GM12878 (cell line): ENCODE results near the gene CINP. TPM values are rescaled to one million over a fixed set of nuclear protein-coding genes. Genes with fewer than 3 reads are reported as not detected.
"Not testable (repeated sequence)": the region's sequence is repeated elsewhere in the genome, so short reads cannot be mapped to it uniquely, and the experiment has no call there.

ENCODE experiments used
- ATAC-seq: fragments of 200-7000 bp; cut with Tn5 transposase; 3 replicates; pipeline ENCODE4 v1.9.1; 2020; ENCODE audit warnings: mild to moderate bottlenecking, moderate library complexity
- BruUV-seq: library from RNA; stranded (reverse); fragments of 400-500 nt; replicated peaks from 2 replicates; lab custom pipeline; 2021; lab: Mats Ljungman, UMichigan
- CTCF ChIA-PET: fragments of 300-600 bp; sonication (Branson Sonifier 250); formaldehyde crosslinking; extraction: SDS; loops from one replicate; lab custom pipeline; 2021; ENCODE audit warnings: inconsistent platforms; lab: Yijun Ruan, JAX
- POLR2A ChIA-PET: fragments of 350-600 bp; formaldehyde crosslinking; extraction: SDS; loops from one replicate; lab custom pipeline; 2021; ENCODE audit warnings: inconsistent platforms; lab: Charles Lee
- RAD21 ChIA-PET: fragments of 300-600 bp; sonication (Branson Sonifier 250); formaldehyde crosslinking; loops from one replicate; lab custom pipeline; 2023; ENCODE audit warnings: antibody characterized with exemption; ENCODE audit not compliant: unreplicated experiment; lab: Charles Lee
- SMC1A ChIA-PET: fragments of 300-600 bp; sonication (Branson Sonifier 250); formaldehyde crosslinking; loops from one replicate; lab custom pipeline; 2023; ENCODE audit not compliant: unreplicated experiment, uncharacterized antibody; lab: Charles Lee
- DNase-seq: peaks from one replicate; pipeline ENCODE4 v3.0.0-alpha.2; 2011; ENCODE audit warnings: low read depth, low spot score
- FAIRE-seq: peaks from 3 replicates; lab custom pipeline; 2011; peaks lifted over from hg19 to GRCh38; lab: Jason Lieb, UNC
- H2AFZ ChIP-seq: 2 replicates; pipeline ENCODE4 v1.6.0; 2011; ENCODE audit warnings: low read depth, low read length, control low read depth; ENCODE audit not compliant: control insufficient read depth
- H3K27ac ChIP-seq: 2 replicates; pipeline ENCODE4 v1.5.1; 2011; ENCODE audit warnings: control low read depth; ENCODE audit not compliant: control insufficient read depth, insufficient read depth
- H3K27me3 ChIP-seq, 2 experiments: replicated peaks in 1 of 2; 2 replicates each; pipeline versions ENCODE4 v1.6.0 to v1.6.1; 2011; ENCODE audit warnings: low read length in 1 of 2; ENCODE audit not compliant: control insufficient read depth in 2 of 2, insufficient read depth in 2 of 2
- H3K36me3 ChIP-seq, 2 experiments: 2 replicates each; pipeline ENCODE4 v1.5.1; 2011; ENCODE audit warnings: low read length in 1 of 2; ENCODE audit not compliant: control insufficient read depth in 2 of 2, insufficient read depth in 2 of 2
- H3K4me1 ChIP-seq: 2 replicates; pipeline ENCODE4 v1.6.1; 2011; ENCODE audit warnings: mild to moderate bottlenecking, low read length, moderate library complexity, mixed read lengths; ENCODE audit not compliant: control insufficient read depth, insufficient read depth
- H3K4me2 ChIP-seq: 2 replicates; pipeline ENCODE4 v1.6.0; 2011; ENCODE audit warnings: control low read depth; ENCODE audit not compliant: control insufficient read depth, insufficient read depth
- H3K4me3 ChIP-seq: fragments of 200-600 bp; sonication (generic); 2 replicates; pipeline ENCODE4 v1.5.1; 2016
- H3K79me2 ChIP-seq: 2 replicates; pipeline ENCODE4 v1.6.0; 2011; ENCODE audit warnings: low read length; ENCODE audit not compliant: control insufficient read depth, insufficient read depth
- H3K9ac ChIP-seq: 2 replicates; pipeline ENCODE4 v1.8.0; 2011; ENCODE audit warnings: low read length, control low read depth, mixed read lengths; ENCODE audit not compliant: control insufficient read depth, insufficient read depth
- H3K9me3 ChIP-seq: replicated peaks from 3 replicates; pipeline ENCODE4 v1.5.1; 2011; ENCODE audit warnings: mild to moderate bottlenecking, low read length; ENCODE audit not compliant: control insufficient read depth, insufficient read depth
- H4K20me1 ChIP-seq: 2 replicates; pipeline ENCODE4 v1.6.0; 2011; ENCODE audit not compliant: control insufficient read depth, insufficient read depth
- BHLHE40 ChIP-seq, 2 experiments: fragments of 450-650 bp in 1 of 2; IDR thresholded peaks; 2 replicates each; pipeline ENCODE4 v1.6.1; 2011 to 2017; ENCODE audit warnings: low read depth in 2 of 2, borderline replicate concordance in 1 of 2, improper control_type of control experiment in 1 of 2, low read length in 1 of 2, mild to moderate bottlenecking in 1 of 2
- NFYB ChIP-seq: IDR thresholded peaks from 2 replicates; pipeline ENCODE4 v1.6.1; 2011; ENCODE audit warnings: low read depth, mild to moderate bottlenecking, low read length, improper control_type of control experiment, moderate library complexity; ENCODE audit not compliant: insufficient read depth
- NR2C2 ChIP-seq: IDR thresholded peaks from 2 replicates; pipeline ENCODE4 v1.6.1; 2011; ENCODE audit warnings: borderline replicate concordance, low read depth; ENCODE audit not compliant: control insufficient read depth, insufficient read length
- ZNF24 ChIP-seq: fragments of 450-650 bp; IDR thresholded peaks from 2 replicates; pipeline ENCODE4 v1.6.1; 2017; ENCODE audit warnings: antibody characterized with exemption, mild to moderate bottlenecking
- WGBS: methylation state at CpG from one replicate; pipeline ENCODE4 v1.1.6; 2016; ENCODE audit warnings: low lambda C conversion rate; ENCODE audit not compliant: insufficient replicate concordance, insufficient coverage; ENCODE audit errors: missing lambda C conversion rate; 5-methylcytosine and 5-hydroxymethylcytosine counted together
- in situ Hi-C: fragments of 300-500 bp; cut with MboI; formaldehyde crosslinking; loops from 9 replicates; pipeline ENCODE4 v1.14.3; 2018; ENCODE audit warnings: mixed read lengths
- intact Hi-C: fragments of 100-400 bp; cut with micrococcal nuclease; formaldehyde crosslinking; loops from one replicate; pipeline ENCODE4 v1.14.2; 2022; ENCODE audit not compliant: unreplicated experiment
- polyA plus RNA-seq, 11 experiments: library from polyadenylated mRNA; depleted of rRNA in 4 of 11; unstranded in 6 of 11; stranded (reverse) in 5 of 11; fragments of >200 nt; fragmentation: Nextera tagmentation in 4 of 11; fragmentation: Illumina TruSeq in 1 of 11; extraction: Ambion mirVana in 4 of 11; extraction: Trizol in 1 of 11; gene quantifications; 1 replicate in 1 of 11; 2 replicates in 10 of 11; pipeline versions ENCODE4 v1.2.1 to v1.2.3, GENCODE V29; 2011 to 2016; ENCODE audit warnings: inconsistent platforms in 2 of 11, missing spikeins in 2 of 11, low read depth in 1 of 11
- total RNA-seq, 4 experiments: library from RNA; depleted of rRNA in 3 of 4; stranded (reverse); fragments of >200 nt in 3 of 4; fragmentation: Illumina TruSeq in 1 of 4; extraction: Trizol in 1 of 4; gene quantifications; 2 replicates each; pipeline versions ENCODE4 v1.2.1 to v1.2.3, GENCODE V29; 2013 to 2021

The CINP gene
- total and polyA plus RNA-seq, 10 of the 15 experiments (the other 5 are each of a cell fraction or from before 2014, with no cell fraction given): 45.4 to 73.3 (median 52.9) TPM

GRCh38 chr14:102303664-102304063 lies 59.0 kb downstream of the CINP start (continued):
- no peak for TF ChIP-seq NR2C2
- no peak for TF ChIP-seq BHLHE40 (IDR thresholded peaks at IDR 0.05; ENCODE audit: borderline replicate concordance in 1 of 2, low read depth in 2 of 2, low read length in 1 of 2)
- TF ChIP-seq ZNF24: no peak
- TF ChIP-seq, all 136 proteins: peak for 0

- H3K27ac ChIP-seq, H3K79me2 ChIP-seq, DNase-seq, H4K20me1 ChIP-seq, POLR2A ChIA-PET, H3K9ac ChIP-seq, H3K4me2 ChIP-seq, ATAC-seq, intact Hi-C loops, in situ Hi-C loops, BruUV-seq, H3K27me3 ChIP-seq, H3K36me3 ChIP-seq, FAIRE-seq, H3K4me3 ChIP-seq, H2AFZ ChIP-seq, H3K4me1 ChIP-seq, H3K9me3 ChIP-seq: not testable (repeated sequence)
- WGBS: 64% methylated on average over 12 of the region's 12 CpGs
- SMC1A ChIA-PET: interaction anchor here (0.6 kb wide), 1 partner anchor 10 kb away, joined by 3 read pairs; no protein-coding TSS in a partner anchor
- CTCF ChIA-PET: interaction anchor here (1.1 kb wide), 1 partner anchor 16 kb away, joined by 4 read pairs; no protein-coding TSS in a partner anchor
- RAD21 ChIA-PET: interaction anchor here (0.6 kb wide), 1 partner anchor 15 kb away, joined by 3 read pairs; no protein-coding TSS in a partner anchor
- peak; percentile 63; the same call in 1 of the 2 replicates for TF ChIP-seq NFYB
Observed at GRCh38 chr14:102298303-102299070, 64.2 kb downstream of the CINP start.

Other genes starting within 250 kb of the CINP start
- 14.6 and 17.5 TPM in 2 replicates for gene WDR20, start 223.0 kb downstream of the CINP start, total RNA-seq (2014; rRNA removed)
- 19.4 and 20.4 TPM in 2 replicates for gene WDR20, start 223.0 kb downstream of the CINP start, total RNA-seq (2014; rRNA removed; fragmentation: Illumina TruSeq; extraction: Trizol)
- gene WDR20, start 223.0 kb downstream of the CINP start, total RNA-seq (2021): 22.7 and 25.7 TPM in 2 replicates
- 17.0 and 18.1 TPM in 2 replicates for gene WDR20, start 223.0 kb downstream of the CINP start, polyA plus RNA-seq (2011; rRNA removed)
- gene WDR20, start 223.0 kb downstream of the CINP start, polyA plus RNA-seq (2014; fragmentation: Illumina TruSeq; extraction: Trizol): 18.7 and 19.1 TPM in 2 replicates
- gene WDR20, start 223.0 kb downstream of the CINP start, polyA plus RNA-seq (2014; fragmentation: Nextera tagmentation; extraction: Ambion mirVana): 10 to 100 TPM in 1 of 2 experiments, 1 to 10 TPM in 1; 9.1 to 13.7 TPM
- 16.6 and 17.8 TPM in 2 replicates for gene WDR20, start 223.0 kb downstream of the CINP start, polyA plus RNA-seq (2014; rRNA removed)
- gene WDR20, start 223.0 kb downstream of the CINP start, polyA plus RNA-seq (2016; fragmentation: Nextera tagmentation; extraction: Ambion mirVana): 10 to 100 TPM; 24.0 to 25.9 TPM
- 1.0 and 1.3 TPM in 2 replicates for gene MOK, start 57.7 kb downstream of the CINP start, total RNA-seq (2014; rRNA removed)
- gene MOK, start 57.7 kb downstream of the CINP start, total RNA-seq (2014; rRNA removed; fragmentation: Illumina TruSeq; extraction: Trizol): 1.4 and 2.2 TPM in 2 replicates
- gene MOK, start 57.7 kb downstream of the CINP start, total RNA-seq (2021): 0.92 and 1.7 TPM in 2 replicates
- 1.5 and 2.0 TPM in 2 replicates for gene MOK, start 57.7 kb downstream of the CINP start, polyA plus RNA-seq (2011; rRNA removed)
- 1.8 and 2.1 TPM in 2 replicates for gene MOK, start 57.7 kb downstream of the CINP start, polyA plus RNA-seq (2014; fragmentation: Illumina TruSeq; extraction: Trizol)
- gene MOK, start 57.7 kb downstream of the CINP start, polyA plus RNA-seq (2014; fragmentation: Nextera tagmentation; extraction: Ambion mirVana): under 1 TPM; 0.10 to 0.46 TPM
- gene MOK, start 57.7 kb downstream of the CINP start, polyA plus RNA-seq (2014; rRNA removed): 2.4 and 3.0 TPM in 2 replicates
- 1 to 10 TPM; 1.2 to 1.5 TPM for gene MOK, start 57.7 kb downstream of the CINP start, polyA plus RNA-seq (2016; fragmentation: Nextera tagmentation; extraction: Ambion mirVana)
- 11.9 and 12.1 TPM in 2 replicates for gene ZNF839, start 43.1 kb downstream of the CINP start, total RNA-seq (2014; rRNA removed)
- 8.0 and 9.3 TPM in 2 replicates for gene ZNF839, start 43.1 kb downstream of the CINP start, total RNA-seq (2014; rRNA removed; fragmentation: Illumina TruSeq; extraction: Trizol)
- 11.9 and 13.1 TPM in 2 replicates for gene ZNF839, start 43.1 kb downstream of the CINP start, total RNA-seq (2021)
- gene ZNF839, start 43.1 kb downstream of the CINP start, polyA plus RNA-seq (2011; rRNA removed): 8.0 and 8.1 TPM in 2 replicates
- 8.2 and 9.7 TPM in 2 replicates for gene ZNF839, start 43.1 kb downstream of the CINP start, polyA plus RNA-seq (2014; fragmentation: Illumina TruSeq; extraction: Trizol)
- gene ZNF839, start 43.1 kb downstream of the CINP start, polyA plus RNA-seq (2014; fragmentation: Nextera tagmentation; extraction: Ambion mirVana): 1 to 10 TPM; 1.4 to 2.6 TPM
- 14.4 and 14.7 TPM in 2 replicates for gene ZNF839, start 43.1 kb downstream of the CINP start, polyA plus RNA-seq (2014; rRNA removed)
- 1 to 10 TPM; 2.6 to 5.6 TPM for gene ZNF839, start 43.1 kb downstream of the CINP start, polyA plus RNA-seq (2016; fragmentation: Nextera tagmentation; extraction: Ambion mirVana)
- 3.2 and 5.8 TPM in 2 replicates for gene TECPR2, start 51 bp upstream of the CINP start, total RNA-seq (2014; rRNA removed)
- gene TECPR2, start 51 bp upstream of the CINP start, total RNA-seq (2014; rRNA removed; fragmentation: Illumina TruSeq; extraction: Trizol): 2.5 and 3.0 TPM in 2 replicates
- gene TECPR2, start 51 bp upstream of the CINP start, total RNA-seq (2021): 8.1 and 10.0 TPM in 2 replicates
- 1.6 and 1.8 TPM in 2 replicates for gene TECPR2, start 51 bp upstream of the CINP start, polyA plus RNA-seq (2011; rRNA removed)
- 2.5 and 2.8 TPM in 2 replicates for gene TECPR2, start 51 bp upstream of the CINP start, polyA plus RNA-seq (2014; fragmentation: Illumina TruSeq; extraction: Trizol)
- gene TECPR2, start 51 bp upstream of the CINP start, polyA plus RNA-seq (2014; fragmentation: Nextera tagmentation; extraction: Ambion mirVana): under 1 TPM; 0.15 to 0.26 TPM
- 3.8 and 5.3 TPM in 2 replicates for gene TECPR2, start 51 bp upstream of the CINP start, polyA plus RNA-seq (2014; rRNA removed)
- gene TECPR2, start 51 bp upstream of the CINP start, polyA plus RNA-seq (2016; fragmentation: Nextera tagmentation; extraction: Ambion mirVana): 1 to 10 TPM; 3.2 to 4.2 TPM
- gene ANKRD9, start 146.9 kb upstream of the CINP start, total RNA-seq (2014; rRNA removed): 1.8 and 3.3 TPM in 2 replicates
- gene ANKRD9, start 146.9 kb upstream of the CINP start, total RNA-seq (2014; rRNA removed; fragmentation: Illumina TruSeq; extraction: Trizol): 0.54 and 0.78 TPM in 2 replicates
- 3.6 and 4.4 TPM in 2 replicates for gene ANKRD9, start 146.9 kb upstream of the CINP start, total RNA-seq (2021)
- gene ANKRD9, start 146.9 kb upstream of the CINP start, polyA plus RNA-seq (2011; rRNA removed): 0.33 and 0.43 TPM in 2 replicates
- gene ANKRD9, start 146.9 kb upstream of the CINP start, polyA plus RNA-seq (2014; fragmentation: Illumina TruSeq; extraction: Trizol): 0.30 and 0.43 TPM in 2 replicates
- gene ANKRD9, start 146.9 kb upstream of the CINP start, polyA plus RNA-seq (2014; fragmentation: Nextera tagmentation; extraction: Ambion mirVana): under 1 TPM; 0.03 to 0.04 TPM
- gene ANKRD9, start 146.9 kb upstream of the CINP start, polyA plus RNA-seq (2014; rRNA removed): 3.2 and 3.4 TPM in 2 replicates
- gene ANKRD9, start 146.9 kb upstream of the CINP start, polyA plus RNA-seq (2016; fragmentation: Nextera tagmentation; extraction: Ambion mirVana): under 1 TPM; 0.44 to 0.74 TPM
- gene RCOR1, start 229.8 kb upstream of the CINP start, total RNA-seq (2014; rRNA removed): 4.1 and 4.3 TPM in 2 replicates
- gene RCOR1, start 229.8 kb upstream of the CINP start, total RNA-seq (2014; rRNA removed; fragmentation: Illumina TruSeq; extraction: Trizol): 6.5 and 9.4 TPM in 2 replicates
- gene RCOR1, start 229.8 kb upstream of the CINP start, total RNA-seq (2021): 10.4 and 12.2 TPM in 2 replicates
- 10.3 and 11.2 TPM in 2 replicates for gene RCOR1, start 229.8 kb upstream of the CINP start, polyA plus RNA-seq (2011; rRNA removed)
- gene RCOR1, start 229.8 kb upstream of the CINP start, polyA plus RNA-seq (2014; fragmentation: Illumina TruSeq; extraction: Trizol): 8.1 and 8.6 TPM in 2 replicates
- 1 to 10 TPM; 1.9 to 2.2 TPM for gene RCOR1, start 229.8 kb upstream of the CINP start, polyA plus RNA-seq (2014; fragmentation: Nextera tagmentation; extraction: Ambion mirVana)
- 4.8 and 5.0 TPM in 2 replicates for gene RCOR1, start 229.8 kb upstream of the CINP start, polyA plus RNA-seq (2014; rRNA removed)
- gene RCOR1, start 229.8 kb upstream of the CINP start, polyA plus RNA-seq (2016; fragmentation: Nextera tagmentation; extraction: Ambion mirVana): 1 to 10 TPM; 1.6 to 1.8 TPM